Measurements from ENCODE around the gene FARP1.

- no peak for TF ChIP-seq CTCF (IDR thresholded peaks at IDR 0.05)
- no peak for TF ChIP-seq POLR2A (IDR thresholded peaks at IDR 0.05)
These were observed 262.2 kb downstream of the FARP1 start for GRCh38 chr13:98405107-98405571.
